GM23338 (cell line): ENCODE data around the gene SPDYA. TPM values are rescaled to one million over a fixed set of nuclear protein-coding genes. Genes with fewer than 3 reads are reported as not detected.

Source experiments
- ATAC-seq: fragments of 200-7000 bp; cut with Tn5 transposase; 3 replicates; pipeline ENCODE4 v1.9.1; 2020
- DNase-seq: peaks from one replicate; pipeline ENCODE4 v3.0.0-alpha.2; 2015; ENCODE audit warnings: low spot score
- H2AFZ ChIP-seq: fragments of 200-600 bp; sonication (generic); 2 replicates; pipeline ENCODE4 v1.8.0; 2016; ENCODE audit warnings: antibody characterized with exemption, mild to moderate bottlenecking, moderate library complexity
- H3F3A ChIP-seq: fragments of 200-600 bp; sonication (generic); replicated peaks from 2 replicates; pipeline ENCODE4 v1.8.0; 2017; ENCODE audit warnings: antibody characterized with exemption, mixed run types, low read depth
- H3K27ac ChIP-seq: fragments of 200-600 bp; sonication (generic); 2 replicates; pipeline ENCODE4 v1.6.1; 2016; ENCODE audit warnings: low read depth
- H3K27me3 ChIP-seq: fragments of 200-600 bp; sonication (generic); 2 replicates; pipeline ENCODE4 v1.8.0; 2016; ENCODE audit warnings: mild to moderate bottlenecking, mixed run types, moderate library complexity; ENCODE audit not compliant: insufficient read depth
- H3K36me3 ChIP-seq: fragments of 200-600 bp; sonication (generic); 2 replicates; pipeline ENCODE4 v1.8.0; 2016; ENCODE audit warnings: mild to moderate bottlenecking; ENCODE audit not compliant: insufficient read depth
- H3K4me1 ChIP-seq: fragments of 200-600 bp; sonication (generic); 2 replicates; pipeline ENCODE4 v1.8.0; 2016; ENCODE audit warnings: mild to moderate bottlenecking, moderate library complexity; ENCODE audit not compliant: insufficient read depth
- H3K4me2 ChIP-seq: fragments of 200-600 bp; sonication (generic); 2 replicates; pipeline ENCODE4 v1.7.1; 2017; ENCODE audit warnings: mixed run types
- H3K4me3 ChIP-seq: fragments of 200-600 bp; sonication (generic); 2 replicates; pipeline ENCODE4 v1.6.1; 2016; ENCODE audit warnings: mixed run types
- H3K79me2 ChIP-seq: fragments of 200-600 bp; sonication (generic); replicated peaks from 2 replicates; pipeline ENCODE4 v1.8.0; 2017; ENCODE audit warnings: mild to moderate bottlenecking; ENCODE audit not compliant: insufficient read depth
- H3K9me2 ChIP-seq: fragments of 200-600 bp; sonication (generic); 2 replicates; pipeline ENCODE4 v1.8.0; 2017; ENCODE audit not compliant: insufficient read depth
- H4K20me1 ChIP-seq: fragments of 200-600 bp; sonication (generic); replicated peaks from 2 replicates; pipeline ENCODE4 v1.8.0; 2017; ENCODE audit warnings: mild to moderate bottlenecking; ENCODE audit not compliant: insufficient read depth
- H3K27ac Mint-ChIP-seq: 2 replicates; pipeline ENCODE4 v1.8.0; 2020; ENCODE audit warnings: inconsistent platforms, mild to moderate bottlenecking, moderate library complexity, mixed read lengths
- H3K27me3 Mint-ChIP-seq: 3 replicates; pipeline ENCODE4 v1.8.0; 2022; ENCODE audit warnings: low read depth, mild to moderate bottlenecking, moderate library complexity, mixed read lengths, inconsistent platforms; ENCODE audit not compliant: insufficient read depth, poor library complexity
- H3K36me3 Mint-ChIP-seq: 3 replicates; pipeline ENCODE4 v1.8.0; 2021; ENCODE audit warnings: low read depth, mild to moderate bottlenecking, inconsistent platforms, moderate library complexity, mixed read lengths
- H3K4me1 Mint-ChIP-seq: 3 replicates; pipeline ENCODE4 v1.8.0; 2020; ENCODE audit warnings: mild to moderate bottlenecking, inconsistent platforms, mixed read lengths
- H3K4me3 Mint-ChIP-seq: 3 replicates; pipeline ENCODE4 v1.8.0; 2021; ENCODE audit warnings: moderate library complexity, mild to moderate bottlenecking, inconsistent platforms, mixed read lengths
- H3K9me3 Mint-ChIP-seq: 3 replicates; pipeline ENCODE4 v1.8.0; 2020; ENCODE audit warnings: moderate library complexity, mild to moderate bottlenecking, inconsistent platforms, mixed read lengths
- CREB1 ChIP-seq: fragments of 250-450 bp; sonication (Bioruptor Pico); IDR thresholded peaks from 2 replicates; pipeline ENCODE4 v1.5.0; 2020; ENCODE audit warnings: low read depth, mild to moderate bottlenecking, moderate library complexity
- CTCF ChIP-seq, 2 experiments: fragments of 200-600 bp in 1 of 2; sonication (generic) in 1 of 2; conservative IDR thresholded peaks; 2 replicates each; pipeline versions ENCODE4 v1.5.1 to v1.6.1; 2016 to 2017; ENCODE audit warnings: antibody characterized with exemption in 2 of 2, low read depth in 2 of 2, mild to moderate bottlenecking in 2 of 2, moderate library complexity in 1 of 2
- ETS1 ChIP-seq: IDR thresholded peaks from 2 replicates; pipeline ENCODE4 v1.6.1; 2016; ENCODE audit warnings: antibody characterized with exemption
- EZH2 ChIP-seq: fragments of 200-600 bp; sonication (generic); IDR thresholded peaks from one replicate; pipeline ENCODE4 v1.8.0; 2017; ENCODE audit warnings: antibody characterized with exemption, mild to moderate bottlenecking, low read depth; ENCODE audit not compliant: unreplicated experiment
- EZH2phosphoT487 ChIP-seq: fragments of 200-600 bp; sonication (generic); IDR thresholded peaks from one replicate; pipeline ENCODE4 v1.8.1; 2018; ENCODE audit warnings: antibody characterized with exemption; ENCODE audit not compliant: unreplicated experiment
- JUNB ChIP-seq: IDR thresholded peaks from one replicate; pipeline ENCODE4 v1.6.1; 2016; ENCODE audit warnings: antibody characterized with exemption; ENCODE audit not compliant: unreplicated experiment
- NANOG ChIP-seq: IDR thresholded peaks from 2 replicates; pipeline ENCODE4 v1.6.1; 2016; ENCODE audit warnings: antibody characterized with exemption, borderline replicate concordance
- POLR2AphosphoS5 ChIP-seq: IDR thresholded peaks from 2 replicates; pipeline ENCODE4 v1.6.1; 2016; ENCODE audit warnings: antibody characterized with exemption, low read depth
- REST ChIP-seq: IDR thresholded peaks from one replicate; pipeline ENCODE4 v1.6.1; 2018; ENCODE audit warnings: antibody characterized with exemption; ENCODE audit not compliant: unreplicated experiment
- STAT1 ChIP-seq: IDR thresholded peaks from one replicate; pipeline ENCODE4 v1.6.1; 2016; ENCODE audit warnings: antibody characterized with exemption; ENCODE audit not compliant: unreplicated experiment
- ZNF114 ChIP-seq: fragments of 250-450 bp; sonication (Bioruptor Pico); IDR thresholded peaks from 2 replicates; pipeline ENCODE4 v1.5.0; 2020; ENCODE audit warnings: mild to moderate bottlenecking, moderate library complexity
- ZNF331 ChIP-seq: fragments of 250-450 bp; sonication (Bioruptor Pico); IDR thresholded peaks from 2 replicates; pipeline ENCODE4 v1.5.0; 2020; ENCODE audit warnings: low read depth, mild to moderate bottlenecking, moderate library complexity
- ZNF462 ChIP-seq: fragments of 250-450 bp; sonication (Bioruptor Pico); IDR thresholded peaks from 2 replicates; pipeline ENCODE4 v1.5.0; 2020; ENCODE audit warnings: mild to moderate bottlenecking, moderate library complexity
- polyA plus RNA-seq: library from polyadenylated mRNA; unstranded; fragments of >200 nt; fragmentation: Nextera tagmentation; extraction: Ambion mirVana; gene quantifications from 2 replicates; pipeline ENCODE4 v1.2.1, GENCODE V29; 2016
- total RNA-seq: library from RNA; depleted of rRNA; stranded (reverse); fragments of >200 nt; shearing (Covaris generic); gene quantifications from 2 replicates; pipeline ENCODE4 v1.2.3, GENCODE V29; 2014

The SPDYA gene
- total and polyA plus RNA-seq, 2 experiments from 2014 or later, result 0.42 to 4.0 TPM

GRCh38 chr2:28870146-28870891 is 59.7 kb downstream of the SPDYA start, which contains the start of gene TRMT61B:
Gene TRMT61B, minus strand, starts transcription at chr2:28870309. Its CDS starts 32 bp downstream, at chr2:28870277.
- Mint-ChIP-seq H3K4me3 (peak within 1 kb of the TSS; percentile 99), H3K27me3 (peaks cover 10% of the 10 kb centered on the region), H3K4me1 (peaks cover 8% of the 10 kb centered on the region), H3K36me3 (peaks cover 5% of the 10 kb centered on the region; the same call in 2 of the 3 replicates), H3K27ac (peak within 1 kb of the TSS; percentile 98), H3K9me3 (no peaks in the 10 kb centered on the region)
- no peaks in the 10 kb centered on the region for H3K36me3 ChIP-seq
- H3K27me3 ChIP-seq, result no peaks in the 10 kb centered on the region
- DNase-seq (peak; percentile 97), ATAC-seq (peak; percentile 98)
- peak within 1 kb of the TSS; percentile 95 for H2AFZ ChIP-seq
- peaks cover 11% of the 10 kb centered on the region for H3K4me1 ChIP-seq
- H3K79me2 ChIP-seq, result peaks cover 47% of the 10 kb centered on the region
- peak within 1 kb of the TSS; percentile 93 for H3K27ac ChIP-seq
- peaks cover 3% of the 10 kb centered on the region; the same call in 1 of the 2 replicates for H4K20me1 ChIP-seq
- H3K9me2 ChIP-seq, result no peaks in the 10 kb centered on the region
- H3K4me3 ChIP-seq, result peak within 1 kb of the TSS; percentile 99
- TF ChIP-seq JUNB (no peak), ETS1 (peak; percentile 69), EZH2 (no peak), ZNF462 (CRISPR knock-in tag) (no peak), CTCF (conservative IDR thresholded peaks at IDR 0.05; ENCODE audit: low read depth in 2 of 2) (no peak), EZH2phosphoT487 (no peak), ZNF331 (CRISPR knock-in tag) (no peak), POLR2AphosphoS5 (peak; percentile 93), CREB1 (CRISPR knock-in tag) (peak; percentile 100), STAT1 (no peak), ZNF114 (CRISPR knock-in tag) (no peak), REST (no peak), NANOG (no peak)
- H3K4me2 ChIP-seq, result peak within 1 kb of the TSS; percentile 96
- no peaks in the 10 kb centered on the region for H3F3A ChIP-seq
